ENCODE results near the gene CDC5L. TPM values are rescaled to one million over a fixed set of nuclear protein-coding genes. Genes with fewer than 3 reads are reported as not detected.
A peak's percentile ranks its signal among the peaks of the same experiment; 100 is the strongest.

The CDC5L gene
- total and polyA plus RNA-seq, 5 donors from 2014 or later: 15.9 to 22.4 (median 16.5) TPM

DNA sequence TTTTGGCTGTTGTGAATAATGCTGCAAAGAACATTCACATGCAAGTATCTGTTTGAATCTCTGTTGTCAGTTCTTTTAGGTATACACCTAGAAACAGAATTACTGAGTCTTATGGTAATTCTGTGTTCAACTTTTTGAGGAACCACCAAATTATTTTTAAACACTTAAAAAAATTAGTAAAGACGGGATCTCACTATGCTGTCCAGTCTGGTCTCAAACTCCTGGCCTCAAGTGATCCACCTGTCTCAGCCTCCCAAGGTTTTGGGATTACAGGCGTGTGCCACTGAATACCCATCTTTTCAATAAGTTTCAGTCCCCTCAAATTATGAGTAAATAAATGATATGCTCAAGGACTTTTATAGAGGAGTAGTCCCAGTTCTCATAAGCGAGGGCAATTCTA, 27.5 kb upstream of the CDC5L start:
- no peaks in the 10 kb centered on the region for H3K36me3 ChIP-seq (ENCODE audit: control insufficient read depth, insufficient read depth, low read length)
- ATAC-seq (ENCODE audit: low read depth in 2 of 2): no peak
- DNase-seq: no peak
- H3K9me3 Mint-ChIP-seq: peaks cover 0 to 4% (median 0%) of the 10 kb centered on the region in 7 donors
- no peaks in the 10 kb centered on the region for H3K4me1 ChIP-seq (ENCODE audit: control insufficient read depth, insufficient read depth, low read length, poor library complexity, severe bottlenecking)
- no peaks in the 10 kb centered on the region for H3K9me3 ChIP-seq (ENCODE audit: control insufficient read depth in 2 of 2, low read length in 2 of 2)
- H3K4me3 ChIP-seq (ENCODE audit: low read depth, low read length): no peak overlapping the region
- H3K4me1 Mint-ChIP-seq: no peaks in the 10 kb centered on the region
- no peak overlapping the region for H3K27ac ChIP-seq (ENCODE audit: insufficient read depth, low read length, poor library complexity, severe bottlenecking)
- no peak overlapping the region for H3K27ac Mint-ChIP-seq
- no peak overlapping the region for H3K4me3 Mint-ChIP-seq
- peaks cover 2% of the 10 kb centered on the region for H3K27me3 ChIP-seq (ENCODE audit: control insufficient read depth, insufficient read depth, low read length)
- H3K27me3 Mint-ChIP-seq: peaks cover 55% of the 10 kb centered on the region
- H3K36me3 Mint-ChIP-seq: no peaks in the 10 kb centered on the region

DNA sequence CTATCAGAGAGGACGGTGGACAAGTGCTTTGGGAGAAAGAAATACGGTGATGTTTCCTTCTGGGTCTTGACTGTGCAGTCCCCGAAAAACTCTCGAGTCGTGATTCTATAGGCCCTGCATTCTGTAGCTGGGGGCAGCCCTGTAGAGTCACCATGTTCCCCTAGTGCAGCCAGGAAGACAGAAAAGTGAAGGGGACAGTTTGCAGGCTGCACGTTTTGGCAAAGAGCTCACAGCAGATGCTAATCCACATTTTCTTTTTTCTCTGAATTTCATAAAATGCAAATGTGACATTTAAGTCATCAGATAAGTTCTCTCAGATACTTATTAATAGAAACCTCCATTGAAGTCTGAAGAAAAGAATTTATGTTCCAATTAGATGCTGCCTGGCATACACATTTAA, 25.6 kb upstream of the CDC5L start:
- peaks cover 2% of the 10 kb centered on the region for H3K27me3 ChIP-seq (ENCODE audit: control insufficient read depth, insufficient read depth, low read length)
- no peaks in the 10 kb centered on the region for H3K36me3 Mint-ChIP-seq
- DNase-seq (no peak), ATAC-seq (ENCODE audit: low read depth in 2 of 2) (no peak)
- no peaks in the 10 kb centered on the region for H3K4me1 Mint-ChIP-seq
- H3K36me3 ChIP-seq (ENCODE audit: control insufficient read depth, insufficient read depth, low read length): no peaks in the 10 kb centered on the region
- no peaks in the 10 kb centered on the region for H3K4me1 ChIP-seq (ENCODE audit: control insufficient read depth, insufficient read depth, low read length, poor library complexity, severe bottlenecking)
- no peak overlapping the region for H3K27ac Mint-ChIP-seq
- no peaks in the 10 kb centered on the region for H3K9me3 Mint-ChIP-seq
- no peak overlapping the region for H3K27ac ChIP-seq (ENCODE audit: insufficient read depth, low read length, poor library complexity, severe bottlenecking)
- peaks cover 55% of the 10 kb centered on the region for H3K27me3 Mint-ChIP-seq
- no peak overlapping the region for H3K4me3 Mint-ChIP-seq
- H3K4me3 ChIP-seq (ENCODE audit: low read depth, low read length): no peak overlapping the region
- H3K9me3 ChIP-seq (ENCODE audit: control insufficient read depth in 2 of 2, low read length in 2 of 2): no peaks in the 10 kb centered on the region

DNA sequence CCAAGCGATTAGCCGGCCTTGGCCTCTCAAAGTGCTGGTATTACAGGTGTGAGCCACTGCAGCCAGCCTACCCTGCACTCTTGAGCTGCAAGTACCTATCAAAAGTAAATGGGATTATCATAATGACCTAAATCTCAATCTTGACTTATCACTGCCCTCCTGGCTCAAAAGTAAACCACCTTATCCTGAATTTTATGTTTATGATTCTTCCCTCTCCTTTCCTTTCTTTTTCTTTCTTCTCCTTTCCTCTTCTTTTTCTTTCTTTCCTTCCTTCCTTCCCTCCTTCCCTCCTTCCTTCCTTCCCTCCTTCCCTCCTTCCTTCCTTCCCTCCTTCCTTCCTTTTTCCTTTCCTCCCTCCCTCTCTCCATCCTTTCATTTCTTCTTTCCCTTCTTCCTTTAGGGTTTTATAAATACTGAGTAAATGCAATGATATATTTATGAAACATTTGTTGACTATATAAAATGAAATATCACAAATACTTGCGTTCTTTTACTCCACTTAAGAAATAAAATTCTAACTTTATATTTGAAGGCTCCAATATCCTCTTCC, 24.1 kb upstream of the CDC5L start:
- Histone ChIP-seq H3K27ac (ENCODE audit: insufficient read depth, low read length, poor library complexity, severe bottlenecking) (no peak overlapping the region), H3K27me3 (ENCODE audit: control insufficient read depth, insufficient read depth, low read length) (peaks cover 3% of the 10 kb centered on the region), H3K4me3 (ENCODE audit: low read depth, low read length) (no peak overlapping the region), H3K9me3 (ENCODE audit: control insufficient read depth in 2 of 2, low read length in 2 of 2) (no peaks in the 10 kb centered on the region), H3K4me1 (ENCODE audit: control insufficient read depth, insufficient read depth, low read length, poor library complexity, severe bottlenecking) (no peaks in the 10 kb centered on the region), H3K36me3 (ENCODE audit: control insufficient read depth, insufficient read depth, low read length) (no peaks in the 10 kb centered on the region)
- H3K4me3 Mint-ChIP-seq: no peak overlapping the region
- peaks cover 40% of the 10 kb centered on the region for H3K27me3 Mint-ChIP-seq
- ATAC-seq (ENCODE audit: low read depth in 2 of 2) (no peak), DNase-seq (no peak)
- no peaks in the 10 kb centered on the region for H3K36me3 Mint-ChIP-seq
- no peak overlapping the region for H3K27ac Mint-ChIP-seq
- H3K9me3 Mint-ChIP-seq: no peaks in the 10 kb centered on the region
- H3K4me1 Mint-ChIP-seq: no peaks in the 10 kb centered on the region

DNA sequence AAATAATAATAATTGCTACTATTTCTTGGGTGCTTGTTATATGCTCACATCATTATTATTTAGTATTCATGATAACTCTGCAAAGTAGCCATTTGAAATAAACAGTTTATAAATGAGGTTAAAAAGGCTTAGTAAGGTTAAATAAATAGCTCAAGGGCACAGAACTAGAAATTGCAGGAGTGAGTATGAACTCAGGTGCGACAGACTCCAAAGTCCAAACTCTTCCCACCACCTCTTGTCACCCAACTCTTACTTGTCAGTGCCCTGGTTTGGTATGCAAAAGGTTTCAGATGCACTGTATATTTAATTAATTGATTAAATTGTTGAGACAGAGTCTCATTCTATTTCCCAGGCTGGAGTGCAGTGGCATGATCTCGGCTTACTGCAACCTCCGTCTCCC, 20.7 kb upstream of the CDC5L start:
- Histone ChIP-seq H3K4me1 (ENCODE audit: control insufficient read depth, insufficient read depth, low read length, poor library complexity, severe bottlenecking) (no peaks in the 10 kb centered on the region), H3K27ac (ENCODE audit: insufficient read depth, low read length, poor library complexity, severe bottlenecking) (no peak overlapping the region), H3K9me3 (ENCODE audit: control insufficient read depth in 2 of 2, low read length in 2 of 2) (no peaks in the 10 kb centered on the region), H3K36me3 (ENCODE audit: control insufficient read depth, insufficient read depth, low read length) (no peaks in the 10 kb centered on the region), H3K4me3 (ENCODE audit: low read depth, low read length) (no peak overlapping the region), H3K27me3 (ENCODE audit: control insufficient read depth, insufficient read depth, low read length) (peaks cover 3% of the 10 kb centered on the region)
- no peak for ATAC-seq (ENCODE audit: low read depth in 2 of 2)
- Mint-ChIP-seq H3K27me3 (peaks cover 37% of the 10 kb centered on the region), H3K4me3 (no peak overlapping the region), H3K36me3 (no peaks in the 10 kb centered on the region), H3K9me3 (no peaks in the 10 kb centered on the region), H3K27ac (no peak overlapping the region), H3K4me1 (no peaks in the 10 kb centered on the region)
- no peak for DNase-seq

DNA sequence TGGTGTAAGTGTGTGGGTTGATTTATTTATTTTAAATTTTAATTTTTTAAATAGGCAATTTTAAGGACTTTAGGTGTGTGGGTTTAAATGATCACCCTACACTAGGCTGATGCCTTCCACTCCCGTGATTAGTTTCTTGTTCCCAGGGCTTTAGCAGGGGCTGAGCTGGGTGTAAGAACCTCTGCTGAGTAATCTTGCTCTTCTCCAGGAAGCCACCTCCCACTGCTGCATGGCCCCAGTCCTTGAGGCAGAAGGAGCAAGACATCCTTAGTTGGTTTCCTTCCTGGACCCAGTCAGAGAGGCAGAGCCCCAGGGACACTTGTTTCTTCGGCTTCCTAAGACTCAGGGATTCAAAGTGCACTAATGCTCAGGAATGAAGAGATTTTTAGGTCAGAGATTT, 19.8 kb upstream of the CDC5L start:
- Mint-ChIP-seq H3K36me3 (no peaks in the 10 kb centered on the region), H3K4me1 (no peaks in the 10 kb centered on the region), H3K27me3 (peaks cover 39% of the 10 kb centered on the region), H3K4me3 (no peak overlapping the region), H3K9me3 (no peaks in the 10 kb centered on the region), H3K27ac (no peak overlapping the region)
- Histone ChIP-seq H3K27me3 (ENCODE audit: control insufficient read depth, insufficient read depth, low read length) (peaks cover 3% of the 10 kb centered on the region), H3K9me3 (ENCODE audit: control insufficient read depth in 2 of 2, low read length in 2 of 2) (no peaks in the 10 kb centered on the region), H3K27ac (ENCODE audit: insufficient read depth, low read length, poor library complexity, severe bottlenecking) (no peak overlapping the region), H3K4me3 (ENCODE audit: low read depth, low read length) (no peak overlapping the region), H3K36me3 (ENCODE audit: control insufficient read depth, insufficient read depth, low read length) (no peaks in the 10 kb centered on the region), H3K4me1 (ENCODE audit: control insufficient read depth, insufficient read depth, low read length, poor library complexity, severe bottlenecking) (no peaks in the 10 kb centered on the region)
- ATAC-seq (ENCODE audit: low read depth in 2 of 2) (no peak), DNase-seq (no peak)

DNA sequence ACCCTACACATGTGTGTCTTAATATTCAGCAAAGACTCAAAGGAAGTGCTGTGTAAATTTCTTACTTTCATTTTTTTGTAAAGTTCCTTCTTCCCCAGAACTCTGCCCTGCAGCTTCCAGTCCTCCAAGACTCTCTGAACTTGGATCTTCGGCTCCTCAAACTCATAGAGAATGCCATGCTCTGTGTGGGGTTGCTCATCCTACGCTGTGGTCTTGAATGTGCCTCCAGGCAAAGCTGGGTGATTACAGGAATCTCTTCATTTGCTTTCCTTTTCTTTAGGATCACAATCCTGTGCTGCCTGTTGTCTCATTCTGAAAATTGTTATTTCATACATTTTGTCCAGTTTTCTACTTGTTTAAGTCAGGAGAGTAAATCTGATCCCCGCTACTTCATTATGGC, 14.5 kb upstream of the CDC5L start:
- peaks cover 47% of the 10 kb centered on the region for H3K27me3 Mint-ChIP-seq
- Histone ChIP-seq H3K27me3 (ENCODE audit: control insufficient read depth, insufficient read depth, low read length) (peaks cover 14% of the 10 kb centered on the region), H3K36me3 (ENCODE audit: control insufficient read depth, insufficient read depth, low read length) (no peaks in the 10 kb centered on the region), H3K4me1 (ENCODE audit: control insufficient read depth, insufficient read depth, low read length, poor library complexity, severe bottlenecking) (no peaks in the 10 kb centered on the region), H3K9me3 (ENCODE audit: control insufficient read depth in 2 of 2, low read length in 2 of 2) (no peaks in the 10 kb centered on the region), H3K27ac (ENCODE audit: insufficient read depth, low read length, poor library complexity, severe bottlenecking) (no peak overlapping the region), H3K4me3 (ENCODE audit: low read depth, low read length) (no peak overlapping the region)
- DNase-seq (no peak), ATAC-seq (ENCODE audit: low read depth in 2 of 2) (no peak)
- H3K9me3 Mint-ChIP-seq: no peaks in the 10 kb centered on the region
- H3K27ac Mint-ChIP-seq: no peak overlapping the region
- no peak overlapping the region for H3K4me3 Mint-ChIP-seq
- no peaks in the 10 kb centered on the region for H3K36me3 Mint-ChIP-seq
- H3K4me1 Mint-ChIP-seq: no peaks in the 10 kb centered on the region

DNA sequence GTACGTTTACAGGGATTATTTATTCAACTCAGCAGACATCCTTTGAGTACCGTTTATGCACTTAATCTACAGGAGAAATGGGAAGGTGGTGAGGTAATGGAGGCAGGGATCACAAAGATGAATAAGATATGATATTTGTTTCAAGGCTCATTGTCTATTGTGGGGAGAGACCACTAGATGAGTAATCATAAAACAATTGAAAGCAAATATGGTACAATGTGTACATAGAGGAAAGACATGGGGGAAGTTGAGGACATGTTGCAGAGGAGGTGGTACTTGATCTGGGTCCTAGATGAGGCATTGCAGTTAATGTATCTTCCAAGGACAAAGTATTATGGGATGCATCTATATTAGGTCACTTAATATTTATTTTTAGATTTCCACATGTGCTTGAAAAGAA, 13.7 kb upstream of the CDC5L start:
- H3K4me1 Mint-ChIP-seq: no peaks in the 10 kb centered on the region
- Histone ChIP-seq H3K27me3 (ENCODE audit: control insufficient read depth, insufficient read depth, low read length) (peaks cover 16% of the 10 kb centered on the region), H3K4me1 (ENCODE audit: control insufficient read depth, insufficient read depth, low read length, poor library complexity, severe bottlenecking) (no peaks in the 10 kb centered on the region), H3K4me3 (ENCODE audit: low read depth, low read length) (no peak overlapping the region), H3K36me3 (ENCODE audit: control insufficient read depth, insufficient read depth, low read length) (no peaks in the 10 kb centered on the region), H3K27ac (ENCODE audit: insufficient read depth, low read length, poor library complexity, severe bottlenecking) (no peak overlapping the region), H3K9me3 (ENCODE audit: control insufficient read depth in 2 of 2, low read length in 2 of 2) (no peaks in the 10 kb centered on the region)
- H3K4me3 Mint-ChIP-seq: no peak overlapping the region
- no peaks in the 10 kb centered on the region for H3K9me3 Mint-ChIP-seq
- ATAC-seq (ENCODE audit: low read depth in 2 of 2) (no peak), DNase-seq (no peak)
- peaks cover 52% of the 10 kb centered on the region for H3K27me3 Mint-ChIP-seq
- no peaks in the 10 kb centered on the region for H3K36me3 Mint-ChIP-seq
- H3K27ac Mint-ChIP-seq: no peak overlapping the region

DNA sequence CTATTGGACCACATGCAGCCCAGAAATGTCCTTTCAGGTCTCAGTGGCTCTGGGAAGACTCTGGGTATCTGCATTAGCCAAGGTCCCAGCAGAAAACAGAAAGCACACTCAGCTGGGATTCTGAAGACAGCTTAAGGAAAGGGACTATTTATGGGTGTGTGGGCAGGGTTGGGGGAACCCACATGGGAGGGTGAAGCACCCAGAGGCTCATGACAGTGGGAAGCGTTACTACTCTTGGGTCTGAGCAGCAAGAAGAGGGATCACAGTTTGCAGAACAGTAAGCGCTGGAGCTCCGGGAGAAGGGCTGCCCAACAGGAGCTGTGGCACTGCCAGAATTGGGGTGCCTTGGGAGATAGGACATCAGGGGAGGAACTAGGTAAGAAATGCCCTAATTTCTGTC, 12.4 kb upstream of the CDC5L start:
- H3K4me3 ChIP-seq (ENCODE audit: low read depth, low read length): no peak overlapping the region
- no peaks in the 10 kb centered on the region for H3K36me3 Mint-ChIP-seq
- no peaks in the 10 kb centered on the region for H3K36me3 ChIP-seq (ENCODE audit: control insufficient read depth, insufficient read depth, low read length)
- peaks cover 16% of the 10 kb centered on the region for H3K27me3 ChIP-seq (ENCODE audit: control insufficient read depth, insufficient read depth, low read length)
- no peak for ATAC-seq (ENCODE audit: low read depth in 2 of 2)
- DNase-seq: no peak
- H3K27me3 Mint-ChIP-seq: peaks cover 55% of the 10 kb centered on the region
- H3K9me3 ChIP-seq (ENCODE audit: control insufficient read depth in 2 of 2, low read length in 2 of 2): no peaks in the 10 kb centered on the region
- peak overlapping the region in 1 of 4 donors; percentile 7 for H3K4me3 Mint-ChIP-seq
- H3K27ac Mint-ChIP-seq: no peak overlapping the region
- no peaks in the 10 kb centered on the region for H3K4me1 ChIP-seq (ENCODE audit: control insufficient read depth, insufficient read depth, low read length, poor library complexity, severe bottlenecking)
- H3K9me3 Mint-ChIP-seq: no peaks in the 10 kb centered on the region
- H3K27ac ChIP-seq (ENCODE audit: insufficient read depth, low read length, poor library complexity, severe bottlenecking): no peak overlapping the region
- H3K4me1 Mint-ChIP-seq: peaks cover 0 to 2% (median 1%) of the 10 kb centered on the region in 4 donors

Data from CD4-positive, CD25-positive, alpha-beta regulatory T cell (primary cell).